ENCODE results near the gene GLIS2. TPM values are rescaled to one million over a fixed set of nuclear protein-coding genes. Genes with fewer than 3 reads are reported as not detected.

Gene GLIS2
- total RNA-seq, 1 experiment from 2014 or later, result 6.7 TPM

DNA sequence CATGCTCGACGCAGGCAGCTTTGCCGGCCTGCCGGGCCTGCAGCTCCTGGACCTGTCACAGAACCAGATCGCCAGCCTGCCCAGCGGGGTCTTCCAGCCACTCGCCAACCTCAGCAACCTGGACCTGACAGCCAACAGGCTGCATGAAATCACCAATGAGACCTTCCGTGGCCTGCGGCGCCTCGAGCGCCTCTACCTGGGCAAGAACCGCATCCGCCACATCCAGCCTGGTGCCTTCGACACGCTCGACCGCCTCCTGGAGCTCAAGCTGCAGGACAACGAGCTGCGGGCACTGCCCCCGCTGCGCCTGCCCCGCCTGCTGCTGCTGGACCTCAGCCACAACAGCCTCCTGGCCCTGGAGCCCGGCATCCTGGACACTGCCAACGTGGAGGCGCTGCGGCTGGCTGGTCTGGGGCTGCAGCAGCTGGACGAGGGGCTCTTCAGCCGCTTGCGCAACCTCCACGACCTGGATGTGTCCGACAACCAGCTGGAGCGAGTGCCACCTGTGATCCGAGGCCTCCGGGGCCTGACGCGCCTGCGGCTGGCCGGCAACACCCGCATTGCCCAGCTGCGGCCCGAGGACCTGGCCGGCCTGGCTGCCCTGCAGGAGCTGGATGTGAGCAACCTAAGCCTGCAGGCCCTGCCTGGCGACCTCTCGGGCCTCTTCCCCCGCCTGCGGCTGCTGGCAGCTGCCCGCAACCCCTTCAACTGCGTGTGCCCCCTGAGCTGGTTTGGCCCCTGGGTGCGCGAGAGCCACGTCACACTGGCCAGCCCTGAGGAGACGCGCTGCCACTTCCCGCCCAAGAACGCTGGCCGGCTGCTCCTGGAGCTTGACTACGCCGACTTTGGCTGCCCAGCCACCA is 65.4 kb downstream of the GLIS2 start:
- no peak for DNase-seq (ENCODE audit: low spot score)

DNA sequence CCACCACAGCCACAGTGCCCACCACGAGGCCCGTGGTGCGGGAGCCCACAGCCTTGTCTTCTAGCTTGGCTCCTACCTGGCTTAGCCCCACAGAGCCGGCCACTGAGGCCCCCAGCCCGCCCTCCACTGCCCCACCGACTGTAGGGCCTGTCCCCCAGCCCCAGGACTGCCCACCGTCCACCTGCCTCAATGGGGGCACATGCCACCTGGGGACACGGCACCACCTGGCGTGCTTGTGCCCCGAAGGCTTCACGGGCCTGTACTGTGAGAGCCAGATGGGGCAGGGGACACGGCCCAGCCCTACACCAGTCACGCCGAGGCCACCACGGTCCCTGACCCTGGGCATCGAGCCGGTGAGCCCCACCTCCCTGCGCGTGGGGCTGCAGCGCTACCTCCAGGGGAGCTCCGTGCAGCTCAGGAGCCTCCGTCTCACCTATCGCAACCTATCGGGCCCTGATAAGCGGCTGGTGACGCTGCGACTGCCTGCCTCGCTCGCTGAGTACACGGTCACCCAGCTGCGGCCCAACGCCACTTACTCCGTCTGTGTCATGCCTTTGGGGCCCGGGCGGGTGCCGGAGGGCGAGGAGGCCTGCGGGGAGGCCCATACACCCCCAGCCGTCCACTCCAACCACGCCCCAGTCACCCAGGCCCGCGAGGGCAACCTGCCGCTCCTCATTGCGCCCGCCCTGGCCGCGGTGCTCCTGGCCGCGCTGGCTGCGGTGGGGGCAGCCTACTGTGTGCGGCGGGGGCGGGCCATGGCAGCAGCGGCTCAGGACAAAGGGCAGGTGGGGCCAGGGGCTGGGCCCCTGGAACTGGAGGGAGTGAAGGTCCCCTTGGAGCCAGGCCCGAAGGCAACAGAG is 66.3 kb downstream of the GLIS2 start:
- no peak for DNase-seq (ENCODE audit: low spot score)

GRCh38 chr16:4382795-4383357 is 67.0 kb downstream of the GLIS2 start:
- DNase-seq (ENCODE audit: low spot score), result no peak

DNA sequence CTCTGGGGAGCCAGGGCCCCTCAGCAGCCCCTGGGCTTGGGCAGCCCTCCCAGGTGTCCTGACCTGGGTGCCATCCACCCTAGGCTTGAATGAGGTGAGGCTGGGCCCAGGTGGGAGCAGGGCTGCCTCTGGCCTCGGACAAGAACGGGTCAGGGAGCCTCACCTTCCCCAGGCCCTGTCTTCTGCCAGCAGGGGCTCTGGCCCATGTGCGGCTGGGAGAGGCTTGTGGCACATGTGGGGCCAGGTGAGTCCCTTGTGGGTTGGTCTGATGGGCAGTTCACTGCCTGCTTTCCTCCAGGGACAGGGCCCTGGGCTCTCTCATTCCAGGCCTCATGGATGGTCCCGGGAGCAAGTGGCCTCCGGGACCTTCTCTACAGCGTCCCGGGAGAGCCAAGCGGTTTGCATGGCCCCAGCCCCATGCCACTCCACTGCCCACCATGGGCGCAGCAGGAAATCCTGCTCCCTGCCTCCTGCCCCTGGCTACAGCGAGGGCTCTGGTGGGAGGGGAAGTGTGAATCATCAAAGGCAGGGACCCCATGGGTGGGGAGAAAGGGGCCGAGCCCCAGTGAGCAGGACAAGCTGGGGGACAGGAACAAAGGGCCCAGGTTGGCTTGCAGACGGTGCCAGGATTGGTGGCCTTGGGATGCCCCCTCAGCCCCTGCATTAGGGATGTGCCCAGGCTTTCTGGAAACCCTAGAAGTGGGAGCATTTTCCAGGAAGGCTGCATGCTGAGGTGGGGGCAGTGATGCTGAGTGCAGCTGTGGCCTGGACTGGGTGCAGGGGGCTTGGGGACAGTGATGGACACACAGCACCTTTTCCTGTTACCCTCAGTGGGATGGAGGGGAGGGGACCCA is 68.0 kb downstream of the GLIS2 start:
- DNase-seq (ENCODE audit: low spot score), result no peak

GRCh38 chr16:4384509-4384942 is 68.7 kb downstream of the GLIS2 start:
- no peak for DNase-seq (ENCODE audit: low spot score)

DNA sequence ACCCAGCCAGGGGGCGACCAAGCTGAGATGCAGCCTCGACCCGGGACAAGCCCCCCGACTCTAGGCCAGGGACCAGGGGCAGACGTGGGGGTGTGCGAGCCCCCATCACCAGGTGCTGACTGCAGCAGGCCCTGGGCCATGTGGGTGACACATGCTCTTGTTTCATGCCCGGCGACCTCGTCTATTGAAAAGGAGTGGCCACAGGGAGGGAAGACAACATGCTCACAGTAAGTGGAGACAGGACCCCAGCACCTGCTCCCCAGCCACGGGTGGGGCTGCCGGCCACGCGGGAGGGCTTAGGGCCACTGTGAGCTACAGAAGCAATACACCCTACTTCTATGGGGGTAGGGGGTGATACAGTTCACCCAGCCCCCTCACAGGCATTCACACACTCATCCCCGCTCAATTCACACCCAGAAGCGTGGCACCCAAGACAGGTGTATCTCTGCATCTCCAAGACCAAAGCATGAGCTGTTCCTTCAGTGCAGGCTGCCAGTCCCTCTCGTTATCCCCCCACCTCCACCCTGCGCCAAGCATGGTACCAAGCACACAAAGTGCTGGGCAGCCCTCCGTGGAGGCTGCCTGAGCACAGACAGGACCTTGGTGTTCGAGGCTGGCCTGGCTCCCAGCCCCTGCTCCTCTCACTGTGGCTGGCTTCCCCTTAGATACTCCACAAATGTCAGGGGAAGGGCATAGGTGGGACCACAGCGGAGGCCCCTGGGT is 69.4 kb downstream of the GLIS2 start:
- no peak for DNase-seq (ENCODE audit: low spot score)

DNA sequence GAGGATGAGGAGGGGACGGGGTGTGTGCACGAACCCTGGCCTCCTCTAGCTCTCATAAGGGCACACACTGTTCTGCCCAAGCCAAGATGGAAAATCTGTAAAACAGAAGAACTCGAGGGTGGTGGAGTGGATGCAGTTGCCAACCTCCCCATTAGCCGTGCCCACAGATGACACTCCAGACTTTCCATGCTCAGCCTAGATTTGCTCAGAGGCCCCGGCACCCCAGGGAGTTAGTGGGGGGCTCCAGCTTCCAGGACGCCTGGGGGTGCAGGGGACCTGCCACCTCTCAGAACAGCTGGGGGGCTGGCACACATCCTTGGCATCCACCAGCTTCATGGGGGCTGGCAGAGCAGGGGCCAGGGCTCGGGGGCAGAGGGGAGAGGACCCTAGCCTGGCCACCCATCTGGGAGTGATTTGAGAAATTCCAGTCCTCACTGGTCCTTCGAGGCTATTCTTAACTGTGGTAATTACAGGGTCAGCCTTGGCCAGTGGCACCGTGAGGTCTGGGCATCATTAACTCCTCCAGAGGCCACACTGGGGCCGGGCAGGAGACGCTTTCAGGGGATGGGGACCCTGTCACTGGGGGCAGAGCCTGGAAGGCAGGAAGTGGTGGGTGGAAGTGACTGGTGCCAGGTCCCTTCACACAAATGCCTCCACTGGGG is 70.1 kb downstream of the GLIS2 start:
- DNase-seq (ENCODE audit: low spot score), result no peak

DNA sequence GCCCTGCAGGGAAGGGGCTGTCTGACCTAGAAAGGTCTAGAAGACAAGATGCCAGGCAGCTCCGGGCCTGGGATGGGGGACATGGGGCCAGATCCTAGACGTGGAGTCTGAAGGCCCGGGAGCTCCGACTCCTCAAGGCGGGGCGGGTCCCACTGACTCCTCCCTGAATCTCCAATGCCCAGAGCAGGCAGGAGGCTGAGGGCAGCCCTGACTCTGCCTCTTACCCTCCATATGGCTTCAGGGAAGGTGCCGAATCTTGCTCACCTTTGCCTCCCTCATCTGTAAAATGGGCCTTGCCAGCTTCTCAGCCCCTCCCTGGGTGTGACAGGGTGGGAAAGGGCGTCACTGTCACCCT is 70.6 kb downstream of the GLIS2 start:
- DNase-seq (ENCODE audit: low spot score), result no peak

DNA sequence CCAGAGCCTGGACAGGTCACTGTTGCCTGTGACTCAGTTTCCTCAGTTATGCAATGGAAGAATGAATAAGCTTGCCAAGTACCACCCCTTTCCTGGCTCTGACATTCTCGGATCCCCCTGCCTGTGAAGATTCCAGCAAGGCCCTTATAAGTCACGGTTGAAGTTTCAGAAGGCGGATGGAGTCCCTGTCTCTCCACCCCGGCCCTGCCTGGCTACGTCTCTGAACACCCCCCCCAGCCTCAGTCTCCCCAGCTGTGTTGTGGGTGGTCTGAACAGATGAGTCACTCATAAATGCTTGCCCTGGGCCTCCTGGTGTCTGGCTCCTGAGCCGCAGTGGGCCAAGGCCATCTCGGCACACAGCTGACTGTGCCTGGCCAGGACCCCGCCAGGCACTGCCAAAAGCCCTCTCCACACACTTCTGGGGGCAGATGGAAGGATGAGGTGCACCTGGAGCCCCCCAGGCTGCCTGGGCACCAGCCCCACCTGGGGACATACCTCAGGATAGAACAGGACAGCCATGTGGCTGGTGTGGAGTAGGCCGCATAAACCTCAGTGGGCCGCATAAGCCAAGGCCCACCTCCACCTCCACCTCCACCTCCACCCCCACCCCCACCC is 71.2 kb downstream of the GLIS2 start:
- no peak for DNase-seq (ENCODE audit: low spot score)

DNA sequence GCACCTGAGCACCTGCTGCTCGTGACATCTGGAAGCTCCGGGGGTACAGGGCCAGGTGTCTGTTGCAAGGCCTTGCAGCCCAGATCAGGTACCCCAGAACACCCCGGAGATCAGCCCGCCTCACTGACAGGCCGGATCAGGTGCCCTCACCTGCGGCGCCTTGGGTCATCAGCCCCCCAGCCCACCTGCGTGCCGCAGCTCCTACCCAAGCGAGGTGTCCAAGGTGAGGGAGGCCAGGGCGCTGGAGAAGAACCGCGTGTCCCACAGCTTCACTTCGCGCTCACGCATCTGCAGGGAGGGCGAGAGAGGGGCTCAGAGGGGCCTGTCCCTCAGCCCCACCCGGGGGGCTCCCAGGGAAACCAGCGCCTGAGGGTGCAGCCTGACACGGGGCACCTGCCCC is 71.9 kb downstream of the GLIS2 start:
- no peak for DNase-seq (ENCODE audit: low spot score)

- DNase-seq (ENCODE audit: low spot score), result no peak
Measured at GRCh38 chr16:4388271-4389021, 72.6 kb downstream of the GLIS2 start.

Other genes with a start within 250 kb of the GLIS2 start
- gene ADCY9, start 199.6 kb upstream of the GLIS2 start, total RNA-seq (2014; rRNA removed; shearing (Covaris generic)), result 0.42 and 1.8 TPM in 2 replicates
- gene SRL, start 74.0 kb upstream of the GLIS2 start, total RNA-seq (2014; rRNA removed; shearing (Covaris generic)), result 0.03 TPM in 1 of 2 replicates, not detected in the other
- 40.7 and 51.7 TPM in 2 replicates for gene TFAP4, start 43.0 kb upstream of the GLIS2 start, total RNA-seq (2014; rRNA removed; shearing (Covaris generic))
- gene PAM16, start 35.3 kb downstream of the GLIS2 start, total RNA-seq (2014; rRNA removed; shearing (Covaris generic)), result 159 and 165 TPM in 2 replicates
- 1.8 and 2.2 TPM in 2 replicates for gene VASN, start 55.8 kb downstream of the GLIS2 start, total RNA-seq (2014; rRNA removed; shearing (Covaris generic))
- 36.8 and 48.6 TPM in 2 replicates for gene CORO7, start 100.5 kb downstream of the GLIS2 start, total RNA-seq (2014; rRNA removed; shearing (Covaris generic))
- 82.4 and 86.9 TPM in 2 replicates for gene DNAJA3, start 109.8 kb downstream of the GLIS2 start, total RNA-seq (2014; rRNA removed; shearing (Covaris generic))
- 81.3 and 109 TPM in 2 replicates for gene NMRAL1, start 158.6 kb downstream of the GLIS2 start, total RNA-seq (2014; rRNA removed; shearing (Covaris generic))
- gene HMOX2, start 160.3 kb downstream of the GLIS2 start, total RNA-seq (2014; rRNA removed; shearing (Covaris generic)), result 105 and 113 TPM in 2 replicates
- not detected in 2 replicates for gene CDIP1, start 222.7 kb downstream of the GLIS2 start, total RNA-seq (2014; rRNA removed; shearing (Covaris generic))
- gene C16orf96, start 240.3 kb downstream of the GLIS2 start, total RNA-seq (2014; rRNA removed; shearing (Covaris generic)), result not detected in 2 replicates

Data from HT-29 (cell line).